Stimulated activated CD8-positive, alpha-beta memory T cell treated with anti-CD3 and anti-CD28 coated beads, Interleukin-15, amount 100 ng/mL, for 4 hours (primary cell): ENCODE measurements around the gene NME3.
"Not testable (repeated sequence)": the region's sequence is repeated elsewhere in the genome, so short reads cannot be mapped to it uniquely, and the experiment has no call there.

Experiments used
- DNase-seq, 2 donors: peaks; one replicate each; pipeline ENCODE4 v3.0.0-alpha.2; 2020; ENCODE audit warnings: low read depth in 2 of 2

Gene NME3

GRCh38 chr16:1771188-1771863 is at the start of gene NME3:
Gene NME3 (minus strand): TSS chr16:1771543. CDS start chr16:1771534, 9 bp downstream.
- peak; percentile 39 to 54 for DNase-seq

DNA sequence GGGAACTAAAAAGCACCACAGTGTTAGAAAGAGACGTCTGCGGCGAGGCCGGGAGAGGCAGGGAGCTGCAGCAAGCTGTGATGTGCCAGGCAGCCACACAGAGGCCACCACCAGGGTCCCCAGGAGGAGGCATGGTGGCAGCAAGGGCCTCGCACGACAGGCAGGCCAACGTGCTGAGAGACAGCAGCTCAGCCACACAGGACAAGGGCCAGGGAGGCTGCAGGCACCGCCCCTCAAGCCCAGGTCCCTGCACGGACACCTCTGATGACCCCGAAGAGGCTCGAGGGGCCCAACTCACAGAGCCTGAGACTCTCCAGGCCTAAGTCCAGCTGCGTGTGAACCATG is 49.6 kb upstream of the NME3 start:
- no peak for DNase-seq

DNA sequence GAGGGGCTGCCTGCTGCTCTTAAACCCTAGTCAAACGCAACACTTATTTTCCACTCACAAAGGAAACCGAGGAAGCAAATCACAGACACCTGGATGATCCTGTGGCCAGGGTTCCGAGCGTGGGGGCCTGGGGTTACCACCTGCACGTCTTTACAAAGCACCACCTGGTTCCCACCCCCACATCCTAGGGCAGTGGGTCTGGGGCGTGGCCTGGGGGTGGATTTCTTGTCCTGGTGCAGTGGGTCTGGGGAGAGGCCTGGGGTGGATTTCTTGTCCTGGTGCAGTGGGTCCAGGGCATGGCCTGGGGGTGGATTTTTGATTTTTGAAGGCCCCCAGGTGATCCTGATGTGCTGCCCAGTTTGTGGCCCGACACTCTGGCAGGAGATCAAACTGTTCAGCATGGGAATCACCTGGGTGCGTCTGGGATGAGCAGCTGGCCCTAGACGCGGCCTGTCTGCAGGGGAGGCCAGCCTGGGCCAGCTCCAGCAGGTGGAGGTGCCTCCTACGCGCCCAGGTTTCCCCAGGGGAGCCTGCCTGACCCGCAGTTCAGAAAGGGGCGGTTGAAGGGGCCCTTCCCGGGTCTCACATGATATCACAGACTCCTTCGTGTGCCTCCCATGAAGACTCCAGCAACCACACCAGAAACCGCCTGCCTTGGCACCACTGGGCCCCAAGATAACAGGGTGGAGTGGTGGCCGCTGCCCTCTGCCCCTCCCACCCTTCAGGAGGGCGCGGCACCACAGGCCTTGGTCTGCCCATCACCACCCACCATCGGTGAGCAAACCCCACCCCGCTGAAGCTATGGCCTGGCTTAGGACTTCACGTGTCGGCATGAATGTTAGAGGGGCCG is 49.0 kb upstream of the NME3 start:
- no peak for DNase-seq

- no peak for DNase-seq
Measured at GRCh38 chr16:1819611-1820010, 48.3 kb upstream of the NME3 start.

DNA sequence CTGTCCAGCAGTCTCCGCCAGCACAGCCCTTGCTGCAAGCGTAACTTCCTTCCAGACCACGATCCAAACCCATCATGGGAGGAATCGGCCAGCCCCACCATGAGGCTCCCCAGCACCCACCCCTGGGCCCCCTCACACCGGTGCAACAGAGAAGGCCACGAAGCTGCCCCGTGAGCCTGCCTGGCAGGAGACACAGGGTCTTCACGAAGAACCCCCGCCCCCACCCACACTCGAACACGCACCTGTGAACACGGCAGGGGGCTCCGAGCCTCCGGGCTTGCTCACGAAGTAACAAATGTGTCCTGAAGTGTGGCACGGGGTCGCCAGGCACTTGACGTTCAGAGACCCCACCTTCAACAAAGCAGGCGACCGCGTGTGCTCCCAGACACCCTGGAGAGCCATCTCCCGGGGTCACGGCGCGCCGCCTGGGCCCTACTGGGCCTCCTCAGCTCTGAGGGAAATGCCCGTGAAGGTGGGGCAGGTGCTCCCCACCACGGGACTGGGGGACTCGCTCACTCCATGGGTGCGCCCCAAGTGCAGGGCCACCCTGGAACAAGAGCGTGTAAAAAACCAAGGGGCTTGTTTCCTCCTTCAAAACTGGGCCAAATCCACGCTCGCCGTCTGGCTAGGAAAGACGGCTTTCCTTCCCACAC is 47.7 kb upstream of the NME3 start:
- DNase-seq = no peak

DNA sequence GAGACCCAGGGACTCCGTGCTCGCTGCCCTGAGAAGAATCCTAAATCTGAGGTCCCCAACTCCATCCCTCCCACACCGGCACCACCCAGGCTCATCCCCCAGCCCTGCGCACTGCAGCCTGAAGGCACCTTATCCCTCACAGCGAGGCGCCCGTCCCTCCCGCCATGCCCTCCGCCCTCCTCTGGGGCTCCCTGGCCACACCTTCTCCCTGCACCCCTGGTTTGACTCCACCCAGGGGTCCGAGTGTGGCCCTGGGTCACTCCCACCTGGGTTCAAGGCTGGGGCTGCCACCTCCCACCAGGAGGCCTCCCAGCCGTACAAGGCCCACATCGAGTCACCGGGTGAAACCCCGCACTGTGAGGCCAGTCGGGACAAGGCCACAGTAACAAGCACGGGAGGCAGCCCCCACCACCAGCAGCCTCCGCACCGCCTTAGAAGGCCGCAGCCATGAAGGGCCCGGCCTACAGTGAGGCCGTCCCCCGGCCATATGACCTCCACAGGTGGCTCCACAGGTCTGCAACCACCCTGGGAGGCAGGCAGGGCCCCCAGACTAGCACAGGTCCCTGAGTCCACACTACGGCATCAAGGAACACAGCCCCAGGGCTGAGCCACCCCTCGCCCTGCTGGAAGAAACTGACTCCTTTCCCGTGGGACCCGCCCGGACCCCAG is 47.0 kb upstream of the NME3 start:
- no peak for DNase-seq

GRCh38 chr16:1817716-1818115 is 46.4 kb upstream of the NME3 start:
- no peak for DNase-seq

- DNase-seq = no peak
Measured at GRCh38 chr16:1817276-1817589, 45.9 kb upstream of the NME3 start.

GRCh38 chr16:1816396-1817275 is 45.3 kb upstream of the NME3 start:
- DNase-seq = no peak

- no peak for DNase-seq
Measured at GRCh38 chr16:1815461-1815860, 44.1 kb upstream of the NME3 start.

GRCh38 chr16:1812732-1813163 is 41.4 kb upstream of the NME3 start:
- DNase-seq = peak in 1 of 2 donors; percentile 3

- DNase-seq = no peak
Measured at GRCh38 chr16:1810536-1810935, 39.2 kb upstream of the NME3 start.

- no peak for DNase-seq
Measured at GRCh38 chr16:1810106-1810505, 38.8 kb upstream of the NME3 start.

DNA sequence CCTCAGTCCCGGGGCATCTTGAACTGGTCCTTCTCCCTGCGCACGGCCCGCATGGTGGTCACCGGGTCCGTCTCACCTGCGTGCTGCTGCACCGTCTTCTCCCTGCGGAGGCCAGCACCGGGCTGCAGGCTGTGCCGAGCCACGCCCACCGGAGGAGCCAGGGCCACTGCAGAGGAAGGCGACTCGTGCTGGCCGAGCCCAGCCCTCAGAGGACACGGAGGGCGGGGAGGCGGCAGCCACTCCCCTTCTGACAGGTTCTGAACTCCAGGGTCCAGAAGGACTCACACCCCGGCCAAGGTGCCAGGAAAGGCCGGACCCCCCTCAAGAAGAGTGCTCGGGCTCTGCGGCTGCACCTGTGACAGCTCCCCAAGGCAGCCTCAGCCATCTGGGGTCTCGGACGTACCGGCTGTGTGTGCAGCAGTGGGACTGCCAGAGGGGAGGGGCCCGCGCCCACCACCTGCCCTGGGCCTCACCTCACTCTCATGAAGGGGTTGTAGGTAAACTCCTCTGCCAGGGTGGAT is 38.0 kb upstream of the NME3 start:
- DNase-seq = no peak

DNA sequence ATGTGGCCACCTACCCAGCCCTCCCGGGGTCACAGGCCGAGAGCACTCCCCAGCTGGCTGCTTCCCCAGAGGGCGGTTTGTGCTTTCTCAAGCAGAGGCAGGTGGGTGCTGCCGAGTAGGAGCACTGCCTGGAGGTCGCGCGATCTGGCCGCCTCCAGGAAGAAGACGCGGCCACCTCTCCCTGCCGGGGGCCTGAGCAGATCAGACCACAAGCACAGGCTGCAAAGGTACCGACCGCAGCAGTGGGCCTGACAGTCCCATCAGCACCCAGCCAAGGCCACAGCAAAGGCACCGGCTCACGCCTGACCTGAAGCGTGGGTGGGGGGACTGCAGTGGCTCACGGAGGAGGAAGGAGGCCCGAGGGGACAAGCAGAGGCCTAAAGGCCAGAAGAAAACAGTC is 37.3 kb upstream of the NME3 start:
- DNase-seq = no peak

- no peak for DNase-seq
Measured at GRCh38 chr16:1807626-1808025, 36.3 kb upstream of the NME3 start.

DNA sequence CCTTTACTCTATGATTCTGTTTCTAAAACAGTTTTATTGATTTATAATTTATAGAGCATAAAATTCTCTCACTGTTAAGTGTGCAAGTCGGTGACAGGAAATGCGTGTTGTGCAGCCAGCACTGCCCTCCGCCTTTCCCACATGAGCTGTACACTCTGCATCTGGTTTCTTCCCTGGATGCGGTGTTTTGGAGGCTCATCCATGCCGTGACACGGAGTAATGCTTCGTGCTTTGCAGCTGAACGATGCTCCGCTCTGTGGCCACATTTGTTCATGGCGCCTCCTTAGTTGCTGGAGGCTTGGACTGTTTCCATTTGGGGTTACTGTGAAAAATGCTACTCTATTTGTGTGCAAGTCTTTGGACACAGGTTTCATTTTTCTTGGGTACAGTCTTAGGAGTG is 29.4 kb upstream of the NME3 start:
- DNase-seq = no peak

DNA sequence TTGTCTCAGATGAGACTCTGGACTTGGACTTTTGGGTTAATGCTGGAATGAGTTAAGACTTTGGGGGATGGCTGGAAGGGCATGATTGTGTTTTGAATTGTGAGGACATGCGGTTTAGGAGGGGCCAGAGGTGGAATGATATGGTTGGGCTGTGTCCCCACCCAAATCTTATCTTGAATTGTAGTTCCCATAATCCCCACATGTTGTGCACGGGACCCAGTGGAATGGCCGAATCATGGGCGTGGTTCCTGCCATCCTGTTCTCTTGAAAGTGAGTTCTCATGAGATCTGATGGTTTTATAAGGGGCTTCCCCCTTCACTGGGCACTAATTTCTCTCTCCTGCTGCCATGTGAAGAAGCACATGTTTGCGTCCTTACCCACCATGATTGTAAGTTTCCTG is 27.9 kb upstream of the NME3 start:
- DNase-seq = not testable (repeated sequence)

- DNase-seq = no peak
Measured at GRCh38 chr16:1794908-1795666, 23.7 kb upstream of the NME3 start.

- DNase-seq = no peak
Measured at GRCh38 chr16:1794221-1794871, 23.0 kb upstream of the NME3 start.
